Ramos (cell line): ENCODE measurements around the gene EQTN.

Experiments
- in situ Hi-C: fragments of 300-500 bp; cut with MboI; formaldehyde crosslinking; loops from one replicate; pipeline ENCODE4 v1.14.3; 2022; ENCODE audit warnings: low sequenced_read_pairs; ENCODE audit not compliant: unreplicated experiment

EQTN gene

DNA sequence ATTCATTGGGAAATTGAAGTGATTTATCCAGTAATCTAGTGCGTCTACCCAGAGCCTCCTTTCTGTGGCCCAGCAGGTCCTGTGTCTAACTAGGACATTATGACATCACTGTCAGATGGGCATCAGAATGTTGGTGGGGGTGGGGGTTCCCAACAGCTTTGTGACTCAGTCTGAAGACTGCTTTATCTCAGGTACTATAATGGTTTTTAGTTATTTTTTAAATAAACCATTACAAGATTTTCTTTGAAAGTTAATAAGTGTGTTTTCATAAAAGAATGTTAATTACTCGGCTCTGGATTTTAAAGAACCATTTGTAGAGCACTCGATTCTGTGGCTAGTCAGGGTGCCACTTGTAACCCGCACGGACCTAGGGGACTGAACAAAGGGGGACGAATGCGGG, at the start of gene EQTN:
TSS of gene EQTN (minus strand) at position 101 of the 400 bp plus-strand sequence. CDS start at position 6, 95 bp downstream.
- in situ Hi-C loops: loop anchor here (25.0 kb wide), 1 partner anchor 260 kb away; no protein-coding TSS in a partner anchor

DNA sequence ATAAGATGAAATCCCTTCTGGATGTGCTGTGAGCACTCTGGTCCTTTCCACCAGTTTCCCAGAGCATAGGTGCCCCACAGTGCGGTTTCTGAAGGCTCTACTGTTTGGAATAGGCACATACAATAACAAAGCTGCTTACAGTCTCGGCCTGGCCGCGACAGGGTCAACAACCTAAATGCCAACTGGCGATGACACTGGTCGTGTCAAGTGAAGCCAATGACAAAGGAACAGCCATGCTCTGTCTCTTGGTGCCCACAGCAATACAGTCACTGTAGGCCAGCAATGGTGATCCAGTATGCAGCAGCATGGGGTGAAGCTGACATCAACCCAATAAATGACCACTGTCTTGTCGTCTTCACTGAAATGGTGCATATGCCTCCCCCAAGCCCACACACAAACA, 47.8 kb upstream of the EQTN start:
- in situ Hi-C loops: no loop called here

DNA sequence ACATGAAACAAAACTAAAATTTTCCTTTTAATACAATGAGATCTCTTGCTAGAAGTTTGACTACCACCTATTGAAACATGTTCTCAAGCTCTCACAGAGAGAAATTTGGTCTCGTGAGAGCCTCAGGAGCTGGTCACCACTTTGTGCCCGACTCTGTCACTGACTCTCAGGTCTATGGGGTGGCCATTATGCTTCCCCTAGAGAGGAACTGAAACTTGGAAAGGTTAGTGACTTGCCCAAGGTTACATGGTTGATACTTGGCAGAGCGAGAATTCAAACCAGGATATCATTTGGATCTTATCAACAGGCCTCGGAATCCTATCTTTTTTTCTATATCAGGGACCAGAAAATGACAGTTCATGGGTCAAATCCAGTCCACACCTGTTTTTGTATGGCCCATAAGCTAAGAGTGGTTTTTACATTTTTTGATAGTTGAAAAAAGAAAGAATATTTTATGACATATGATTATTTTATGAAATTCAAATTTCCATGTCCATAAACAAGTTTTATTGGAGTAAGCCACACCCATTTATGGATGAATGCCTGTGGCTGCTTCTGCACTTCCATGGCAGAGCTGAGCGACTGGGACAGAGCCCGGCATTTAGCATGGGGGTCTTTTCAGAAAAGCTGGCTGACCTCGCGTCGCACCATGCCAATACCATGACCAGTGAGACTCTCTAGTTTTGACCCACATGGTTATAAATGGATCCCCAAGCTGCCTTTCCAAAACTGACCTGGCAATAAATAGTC, 44.8 kb upstream of the EQTN start:
- in situ Hi-C loops: no loop called here

DNA sequence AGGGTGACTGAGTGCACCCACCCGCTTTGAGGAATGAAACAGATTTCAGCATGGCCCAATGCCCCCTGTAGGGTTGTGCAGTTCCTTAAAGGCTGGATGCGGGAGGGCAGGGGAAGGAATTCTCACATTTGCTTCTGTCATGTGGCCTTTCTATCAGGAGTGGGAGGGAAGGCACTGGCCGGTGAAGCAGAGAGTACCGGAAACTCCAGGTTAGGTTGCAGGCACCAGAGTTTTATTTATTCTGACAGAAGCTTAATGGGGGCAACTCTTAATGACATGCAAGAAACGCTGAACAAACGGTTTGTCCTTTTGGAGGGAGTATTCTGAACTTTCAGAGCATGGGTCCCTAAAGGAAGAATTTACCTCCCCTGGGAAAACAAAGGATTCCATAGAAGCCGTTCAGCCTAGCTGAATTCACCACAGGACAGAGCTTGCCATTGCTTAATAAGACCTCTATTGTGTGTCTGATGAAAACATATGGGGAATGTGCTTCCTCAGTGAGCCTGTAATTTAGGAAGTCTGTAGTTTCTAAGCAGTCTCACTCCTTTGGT, 44.1 kb upstream of the EQTN start:
- in situ Hi-C loops: no loop called here

DNA sequence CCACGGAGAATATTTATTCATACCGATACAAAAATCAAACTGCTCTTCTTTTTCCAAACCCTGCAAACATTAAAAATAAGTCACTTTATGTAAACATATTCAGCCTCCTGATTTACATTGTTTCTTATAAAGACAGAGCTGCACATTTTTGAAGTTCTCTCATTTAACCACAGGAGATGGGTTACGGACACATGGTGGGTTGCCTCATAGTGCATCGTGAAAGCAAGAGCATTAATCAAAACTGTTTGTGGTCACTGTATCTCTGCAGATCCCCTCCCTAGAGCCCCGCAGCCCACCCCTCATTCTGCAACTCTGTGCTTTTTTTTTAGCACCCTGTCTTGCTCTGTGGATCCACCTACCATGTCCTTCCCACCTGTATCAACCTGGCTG, 43.3 kb upstream of the EQTN start:
- in situ Hi-C loops: no loop called here

DNA sequence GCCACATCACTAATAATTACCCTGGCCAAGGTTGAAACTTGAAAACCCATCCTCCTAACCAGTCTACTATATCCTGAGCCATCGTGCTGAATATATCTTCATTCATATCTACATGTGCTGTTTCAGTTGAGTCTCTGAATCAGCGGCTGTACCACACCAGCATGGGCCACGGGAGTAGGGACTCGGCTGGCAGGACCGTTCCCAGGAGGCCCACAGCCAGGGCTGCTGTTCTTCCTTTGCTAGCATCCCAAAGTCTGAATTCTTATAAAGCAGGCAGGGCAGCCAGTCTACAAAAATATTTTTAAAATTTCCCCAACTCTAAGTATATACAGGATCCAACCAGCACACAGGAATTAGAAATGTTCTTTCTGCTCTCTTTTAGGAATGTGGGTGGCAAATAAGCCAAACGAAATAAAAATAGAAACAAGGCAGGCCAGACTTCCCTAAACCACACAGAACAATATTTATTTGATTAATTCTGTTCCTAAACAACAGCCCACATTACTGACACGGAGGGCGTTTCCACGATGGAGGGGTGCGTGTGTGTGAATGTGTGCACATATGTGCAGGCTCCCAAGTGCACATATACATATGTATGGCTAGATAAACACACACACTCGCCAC, 42.8 kb upstream of the EQTN start:
- in situ Hi-C loops: loop anchor here (10.0 kb wide), 1 partner anchor 185 kb away; the partner anchor contains the start of genes IFNK and MOB3B

DNA sequence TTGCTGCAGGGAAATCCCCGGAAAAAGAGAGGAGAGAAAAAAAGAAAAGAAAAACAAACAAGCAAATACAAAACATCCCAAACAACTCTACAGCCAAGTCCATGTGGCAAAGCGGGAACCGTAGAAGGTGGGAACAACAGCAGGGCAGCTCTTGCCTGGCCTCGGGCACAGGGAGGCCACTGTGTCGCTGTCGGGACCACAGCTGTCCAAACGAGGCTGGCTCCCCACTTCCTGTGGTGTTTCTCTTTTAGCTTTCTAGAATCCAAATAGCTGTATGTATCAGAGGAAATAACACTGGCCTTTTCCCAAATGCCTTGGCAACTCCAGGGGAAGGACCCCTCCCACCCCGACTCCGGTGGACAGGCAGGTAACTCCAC, 41.6 kb upstream of the EQTN start:
- in situ Hi-C loops: loop anchor here (10.0 kb wide), 1 partner anchor 186 kb away; the partner anchor contains the start of genes IFNK and MOB3B

DNA sequence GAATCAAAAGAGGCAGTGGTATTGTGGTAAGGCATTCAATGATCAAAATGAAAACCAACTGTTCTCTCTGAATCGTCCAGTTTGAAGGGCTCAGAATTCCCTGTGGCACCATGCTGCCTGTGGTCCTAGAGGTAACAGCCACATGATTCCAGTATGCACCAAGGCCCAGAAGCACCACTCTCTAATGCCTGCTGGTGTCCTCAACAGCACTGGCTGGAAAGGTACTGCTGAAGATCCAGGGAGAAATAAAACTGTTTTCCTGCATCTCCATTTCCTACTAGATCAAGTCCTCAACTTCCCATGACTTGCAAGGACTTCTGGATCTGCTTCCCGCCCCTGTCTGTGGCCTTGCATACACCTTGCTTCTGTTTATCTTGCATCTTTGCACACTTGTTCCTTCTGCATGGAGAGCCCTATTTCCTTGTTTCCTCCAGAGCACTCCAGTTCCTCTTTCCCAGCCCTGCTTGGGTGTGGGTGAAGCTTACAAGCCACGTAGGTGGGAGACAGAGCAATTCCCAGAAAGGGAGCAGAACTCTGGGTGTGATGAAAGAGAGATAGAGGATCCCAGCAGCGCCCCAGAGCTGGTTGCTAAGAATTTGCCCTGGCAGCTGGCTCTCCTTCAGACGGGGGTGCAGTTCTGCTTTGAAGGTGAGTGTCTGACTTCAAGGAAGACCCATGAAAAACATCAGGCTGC, 41.0 kb upstream of the EQTN start:
- in situ Hi-C loops: loop anchor here (10.0 kb wide), 1 partner anchor 187 kb away; the partner anchor contains the start of genes IFNK and MOB3B

DNA sequence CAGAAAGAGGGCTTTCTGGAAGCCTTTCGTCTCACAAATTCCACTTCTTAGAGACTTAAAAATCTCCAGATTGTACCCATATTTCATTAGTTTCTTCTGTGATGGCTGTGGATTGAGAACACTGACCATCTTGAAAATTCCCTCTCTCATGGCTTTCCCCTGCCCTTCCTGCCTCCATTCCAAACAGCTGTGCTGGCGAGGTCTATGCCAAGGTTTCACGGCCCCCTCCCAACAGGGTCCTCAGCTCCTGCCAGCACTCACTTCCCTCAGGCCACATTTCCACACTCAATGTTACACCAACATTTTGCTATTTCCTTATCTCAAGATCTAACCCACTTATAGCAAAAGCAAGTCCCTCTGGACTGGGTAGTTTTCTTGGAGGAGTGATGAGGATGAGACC, 40.3 kb upstream of the EQTN start:
- in situ Hi-C loops: loop anchor here (10.0 kb wide), 1 partner anchor 188 kb away; the partner anchor contains the start of genes IFNK and MOB3B

DNA sequence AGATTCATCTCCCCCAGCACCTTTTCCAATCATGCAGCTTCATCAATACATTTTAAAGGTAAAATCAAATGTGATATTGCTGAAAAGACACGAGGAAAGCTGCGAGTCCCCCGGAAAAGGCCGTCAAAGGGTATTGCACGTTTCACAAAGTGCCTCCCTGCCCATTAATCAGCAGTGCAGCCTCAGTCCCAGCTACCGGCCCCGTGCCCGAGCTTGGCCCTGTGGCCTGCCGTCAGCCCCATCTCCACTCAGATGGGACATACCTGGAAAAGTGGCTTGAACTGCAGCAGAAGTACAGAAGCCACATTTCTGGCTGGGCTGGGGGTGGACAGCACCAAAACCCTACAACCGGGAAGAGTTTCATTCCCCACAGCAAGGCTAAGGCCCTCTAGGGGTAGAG, 39.9 kb upstream of the EQTN start:
- in situ Hi-C loops: loop anchor here (10.0 kb wide), 1 partner anchor 188 kb away; the partner anchor contains the start of genes IFNK and MOB3B

DNA sequence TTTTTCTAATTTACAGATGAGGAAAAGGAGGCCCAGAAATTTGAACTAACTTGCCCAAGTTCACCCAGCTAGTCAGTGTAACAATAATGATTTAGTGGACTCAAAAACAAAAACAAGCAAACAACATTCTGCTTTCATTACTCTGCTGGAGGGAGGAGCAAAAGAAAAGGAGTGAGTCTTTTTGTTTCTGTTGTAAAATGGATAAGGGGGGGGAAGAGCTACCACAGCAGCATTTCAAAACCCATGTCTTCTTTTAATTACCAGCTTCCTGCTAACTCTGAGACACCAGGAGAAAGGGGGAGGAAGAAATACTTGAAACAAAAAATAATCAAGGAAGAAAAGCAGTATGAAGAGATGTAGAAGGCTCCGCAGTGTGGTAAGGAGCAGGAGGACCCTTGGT, 39.2 kb upstream of the EQTN start:
- in situ Hi-C loops: loop anchor here (10.0 kb wide), 1 partner anchor 189 kb away; the partner anchor contains the start of genes IFNK and MOB3B

DNA sequence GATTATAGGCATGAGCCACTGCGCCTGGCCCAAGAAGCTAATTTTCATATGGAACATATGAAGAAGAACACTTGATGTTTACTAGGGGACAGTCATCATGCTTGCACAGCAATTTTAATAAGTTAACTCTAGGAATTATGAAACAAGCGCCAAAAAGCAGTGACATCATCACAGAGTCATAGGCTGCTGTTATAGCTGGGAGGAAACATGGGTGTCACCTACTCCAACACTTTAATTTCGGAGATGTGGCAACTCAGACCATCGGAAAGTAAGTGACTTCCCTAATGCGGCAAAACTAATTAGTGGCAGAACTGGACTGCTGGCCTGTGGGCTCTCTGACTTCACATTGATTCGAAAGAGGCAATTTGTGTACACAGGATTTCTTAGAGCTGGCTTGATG, 38.1 kb upstream of the EQTN start:
- in situ Hi-C loops: loop anchor here (10.0 kb wide), 1 partner anchor 190 kb away; the partner anchor contains the start of genes IFNK and MOB3B

- in situ Hi-C loops: loop anchor here (10.0 kb wide), 1 partner anchor 191 kb away; the partner anchor contains the start of genes IFNK and MOB3B
These were observed 36.5 kb upstream of the EQTN start for GRCh38 chr9:27333241-27334052.

- in situ Hi-C loops: loop anchor here (10.0 kb wide), 1 partner anchor 193 kb away; the partner anchor contains the start of genes IFNK and MOB3B
These were observed 34.4 kb upstream of the EQTN start for GRCh38 chr9:27331393-27331792.

DNA sequence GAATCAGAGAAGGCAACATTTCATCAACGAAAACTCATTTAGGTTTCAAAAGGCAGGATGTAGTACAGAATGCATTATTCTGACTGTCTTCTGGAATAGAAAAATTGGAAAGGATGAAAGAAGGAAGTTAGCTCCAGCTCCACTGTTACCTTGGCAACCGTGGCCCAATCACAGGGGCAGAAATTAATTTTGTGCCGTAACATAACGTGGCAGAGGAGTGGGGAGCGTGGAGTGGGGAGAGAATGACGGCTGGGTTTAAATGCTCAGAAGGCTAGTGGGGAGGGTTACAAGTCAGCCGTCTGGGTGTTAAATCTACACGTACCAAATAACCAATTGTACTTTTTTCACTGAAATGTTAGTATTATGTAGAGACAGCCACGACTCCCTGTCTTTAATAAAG, 32.3 kb upstream of the EQTN start:
- in situ Hi-C loops: no loop called here

- in situ Hi-C loops: no loop called here
These were observed 31.5 kb upstream of the EQTN start for GRCh38 chr9:27328483-27328882.

DNA sequence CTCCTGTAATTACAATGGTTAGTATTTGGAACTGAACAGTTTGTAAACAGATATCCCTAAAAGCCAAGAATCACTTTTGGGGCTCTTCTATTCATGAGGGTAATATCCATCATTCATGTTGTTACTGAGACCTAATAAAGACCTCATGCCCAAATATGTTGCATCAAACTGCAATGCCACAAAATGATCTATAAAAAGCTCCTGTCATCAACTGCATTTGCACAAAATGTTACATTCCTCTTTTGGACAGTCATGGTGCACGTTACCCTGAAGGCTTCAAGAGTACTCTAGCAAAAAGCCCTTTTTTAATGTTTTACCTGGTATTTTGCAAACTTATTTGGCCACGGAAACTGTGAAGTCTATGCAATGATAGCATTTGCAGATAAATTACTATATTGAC, 14.2 kb upstream of the EQTN start:
- in situ Hi-C loops: no loop called here

DNA sequence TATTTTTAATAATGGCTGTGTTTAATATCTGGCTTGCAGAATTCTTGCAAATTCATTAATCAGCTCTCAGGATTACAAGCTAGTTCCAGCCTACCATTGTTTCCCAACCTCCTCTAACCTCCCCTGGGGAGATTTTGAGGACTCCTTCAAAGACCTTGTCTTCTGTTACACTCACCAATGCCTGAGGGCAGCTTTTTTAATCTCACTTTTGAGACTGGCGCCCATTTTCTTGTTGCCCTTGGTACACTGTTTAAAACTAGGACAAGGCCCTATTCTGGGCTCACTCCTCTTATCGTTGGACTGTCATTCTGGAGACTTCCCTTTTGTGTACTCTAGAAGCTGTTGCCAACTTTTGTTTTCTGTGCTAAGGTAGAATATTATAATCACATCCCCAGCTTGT, 13.6 kb upstream of the EQTN start:
- in situ Hi-C loops: no loop called here

- in situ Hi-C loops: no loop called here
These were observed 11.9 kb upstream of the EQTN start for GRCh38 chr9:27308691-27309390.
